Gastroesophageal sphincter (tissue), 3 donors: ENCODE results near the gene KLHL17.

Experiments used
- CTCF ChIP-seq, 4 experiments: fragments of 200-600 bp in 2 of 4; fragments of 450-650 bp in 2 of 4; sonication (generic) in 1 of 4; IDR thresholded peaks; one replicate each; pipeline ENCODE4 v1.5.1; 2017 to 2019; ENCODE audit warnings: antibody characterized with exemption in 4 of 4, mild to moderate bottlenecking in 2 of 4, moderate library complexity in 2 of 4
- POLR2A ChIP-seq, 2 donors: fragments of 450-650 bp; IDR thresholded peaks; one replicate each; pipeline ENCODE4 v1.6.1; 2017; ENCODE audit warnings: antibody characterized with exemption in 2 of 2, mild to moderate bottlenecking in 2 of 2, moderate library complexity in 1 of 2
- POLR2AphosphoS5 ChIP-seq: sonication (generic); formaldehyde crosslinking; IDR thresholded peaks from one replicate; pipeline ENCODE4 v1.6.1; 2017; ENCODE audit warnings: antibody characterized with exemption

GRCh38 chr1:978069-978834, 17.9 kb downstream of the KLHL17 start:
- TF ChIP-seq POLR2A (IDR thresholded peaks at IDR 0.05) (no peak), CTCF (IDR thresholded peaks at IDR 0.05) (no peak), POLR2AphosphoS5 (no peak)
